Stimulated activated CD4-positive, alpha-beta T cell treated with anti-CD3 and anti-CD28 coated beads, Interleukin-4, amount 100 ng/mL, for 1 hour (primary cell): ENCODE results near the gene KDELR1.
"Not testable (repeated sequence)": the region's sequence is repeated elsewhere in the genome, so short reads cannot be mapped to it uniquely, and the experiment has no call there.

Experiments
- DNase-seq: peaks from one replicate; pipeline ENCODE4 v3.0.0-alpha.2; 2020

KDELR1 gene

DNA sequence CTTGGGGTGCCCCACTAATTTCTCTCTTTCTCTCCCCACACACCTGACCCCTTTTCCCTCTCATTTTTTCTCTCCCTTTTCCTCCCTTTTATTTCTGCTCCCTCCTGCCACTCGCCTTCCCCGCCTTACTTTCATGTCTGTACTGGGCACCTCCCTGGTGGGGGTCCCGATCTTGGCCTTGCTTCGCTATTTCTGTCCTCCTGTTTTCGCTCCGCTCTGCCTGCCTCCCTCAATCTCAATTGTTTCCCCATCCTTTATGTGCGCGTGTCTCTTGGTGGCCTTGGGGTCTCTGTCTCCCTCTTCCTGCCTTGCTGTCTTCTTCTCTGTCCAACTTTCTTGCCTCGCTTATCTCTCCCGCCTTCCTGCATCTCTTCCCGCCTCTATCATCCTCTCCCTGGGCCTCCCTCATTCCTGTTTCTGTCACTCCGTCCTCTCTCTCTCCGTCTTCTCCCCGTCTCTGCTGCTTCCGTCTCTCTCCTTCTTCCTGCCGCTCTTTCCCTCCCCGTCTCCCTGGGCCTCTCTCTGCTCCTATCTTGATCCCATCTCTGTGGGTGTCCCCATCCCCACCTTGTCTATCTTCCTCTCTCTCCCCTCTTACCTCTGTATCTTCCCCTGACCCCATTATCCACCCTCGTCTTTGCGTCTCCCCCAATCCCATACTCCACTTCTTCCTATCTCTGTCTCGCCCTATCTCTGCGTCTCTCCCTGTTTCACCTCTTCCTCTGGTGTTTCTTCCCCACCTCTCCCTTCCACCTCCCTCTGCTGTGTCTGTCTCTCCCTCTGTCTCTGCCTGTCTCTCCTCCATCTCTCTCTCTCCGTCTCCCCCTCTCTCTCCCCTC, 6.1 kb upstream of the KDELR1 start:
- no peak for DNase-seq

DNA sequence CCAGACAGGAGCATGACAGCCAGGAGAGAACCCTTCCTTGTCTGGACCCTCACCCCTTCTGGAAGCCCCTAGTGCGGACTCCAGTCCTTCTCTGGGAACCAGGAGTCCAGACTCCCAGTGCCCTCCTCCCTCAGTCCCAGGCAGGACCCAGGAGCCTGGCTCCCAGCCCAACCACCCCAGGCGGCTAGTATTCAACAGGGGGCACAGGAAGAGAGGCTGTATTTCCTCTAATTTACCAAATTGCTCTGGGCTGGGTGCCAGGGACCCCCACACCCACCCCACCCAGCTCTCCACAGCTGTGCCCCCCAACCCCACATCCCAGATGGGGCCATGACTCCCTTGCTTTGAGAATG, 5.4 kb upstream of the KDELR1 start:
- no peak for DNase-seq

DNA sequence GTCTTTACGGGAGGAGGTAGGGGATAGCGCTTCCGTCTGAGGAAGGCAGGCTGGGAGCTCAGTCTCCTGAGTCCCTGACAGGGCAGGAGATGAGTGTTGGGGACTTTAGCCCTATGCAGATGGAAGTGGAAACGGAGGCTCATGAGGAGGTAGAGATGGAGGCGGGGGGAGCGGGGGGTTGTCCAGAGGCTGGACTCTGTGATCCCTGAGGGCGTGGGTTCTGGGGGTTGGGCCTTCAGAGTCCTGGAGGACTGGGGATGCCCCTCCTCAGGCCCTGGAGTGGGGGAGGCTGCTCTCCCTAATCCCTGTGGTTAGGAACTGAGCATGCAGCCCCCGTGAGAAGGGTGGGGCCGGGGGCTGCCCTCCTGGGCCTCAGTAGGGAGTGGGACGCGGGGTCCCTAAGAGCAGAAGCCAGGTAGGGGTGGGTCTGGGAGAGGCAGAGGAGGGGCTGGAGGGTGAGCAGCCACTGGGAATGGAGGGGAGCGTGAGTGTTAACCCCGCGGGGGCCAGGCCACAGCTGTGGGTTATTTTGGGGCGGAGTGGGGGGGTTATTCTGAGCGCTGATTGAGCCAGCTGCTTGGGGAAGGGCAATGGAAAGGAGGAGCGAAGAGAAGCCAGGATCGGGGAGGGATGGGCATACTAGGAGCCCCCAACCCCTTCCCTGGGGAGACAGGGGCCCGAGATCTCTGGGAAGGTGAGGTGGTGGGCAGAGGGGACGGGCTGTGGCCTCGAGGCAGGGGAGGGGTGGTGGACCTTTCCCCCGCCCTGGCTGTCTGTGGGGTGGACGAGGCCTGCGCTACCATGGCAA, 4.9 kb upstream of the KDELR1 start:
- DNase-seq = no peak

DNA sequence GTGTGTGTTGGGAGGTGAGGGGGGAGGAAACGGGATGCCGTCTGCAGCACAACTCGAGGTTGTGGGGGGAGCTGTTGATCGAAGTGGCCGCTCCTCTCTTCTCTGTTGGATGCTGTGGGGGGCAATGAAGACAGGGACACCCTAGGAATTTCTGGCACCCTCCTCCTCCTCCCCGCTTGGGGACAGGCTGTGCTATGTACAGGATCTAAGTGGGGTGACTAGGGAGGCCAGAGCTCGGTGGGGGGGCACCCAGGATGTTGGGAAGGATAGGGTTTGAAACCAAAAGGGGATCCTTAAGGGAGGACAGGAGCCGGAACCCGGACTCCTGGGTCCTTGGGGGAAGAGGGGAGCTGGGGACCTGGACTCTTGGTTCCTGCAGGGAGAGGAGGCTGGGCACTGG, 4.1 kb upstream of the KDELR1 start:
- DNase-seq = no peak

- no peak for DNase-seq
Measured at GRCh38 chr19:48395170-48395455, 3.8 kb upstream of the KDELR1 start.

DNA sequence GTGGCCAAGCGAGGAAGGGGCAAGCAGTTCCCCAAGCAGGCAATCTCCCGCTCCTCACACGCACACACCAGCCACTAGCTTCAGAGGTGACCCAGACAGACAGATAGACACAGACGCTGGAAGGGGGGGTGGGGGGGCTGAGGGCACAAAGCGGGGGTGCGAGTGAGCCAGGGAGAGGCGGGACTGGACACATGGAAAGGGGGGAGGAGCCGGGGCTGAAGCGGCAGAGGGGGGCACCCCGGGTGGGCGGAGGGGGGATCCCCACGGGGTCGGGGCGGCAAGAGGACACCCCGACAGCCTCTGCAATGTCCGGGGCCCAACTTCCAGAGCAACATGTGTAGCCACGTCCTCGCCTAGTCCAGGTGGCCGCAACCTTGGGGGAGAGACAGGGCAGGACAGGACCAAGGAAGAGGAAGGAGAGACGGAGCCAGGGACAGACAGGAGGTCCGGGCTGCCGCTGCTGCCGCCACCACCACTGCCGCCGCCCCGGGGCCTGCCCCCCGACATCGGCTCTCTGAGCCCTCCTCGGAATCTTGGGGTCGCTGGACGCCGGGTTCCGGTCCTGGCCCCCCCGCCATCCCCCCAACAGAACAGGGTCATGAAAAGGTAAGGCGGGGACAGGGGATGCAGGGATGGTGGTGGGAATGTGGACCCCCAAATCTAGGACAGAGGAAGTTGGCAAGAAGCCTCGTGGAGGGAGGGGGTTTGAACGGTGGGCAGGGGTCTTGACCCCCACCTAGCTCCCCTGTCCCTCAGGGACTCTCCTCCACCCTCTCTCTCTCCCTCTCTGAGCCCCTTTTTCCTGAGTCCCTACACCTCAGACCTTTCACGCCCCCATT, 3.2 kb upstream of the KDELR1 start:
- no peak for DNase-seq

- no peak for DNase-seq
Measured at GRCh38 chr19:48393559-48394330, 2.4 kb upstream of the KDELR1 start, which contains the start of gene GRIN2D. GRIN2D (plus strand) TSS chr19:48393668; CDS start chr19:48398393, 4,725 bp downstream.

GRCh38 chr19:48392860-48393558, 1.7 kb upstream of the KDELR1 start:
- DNase-seq = no peak

DNA sequence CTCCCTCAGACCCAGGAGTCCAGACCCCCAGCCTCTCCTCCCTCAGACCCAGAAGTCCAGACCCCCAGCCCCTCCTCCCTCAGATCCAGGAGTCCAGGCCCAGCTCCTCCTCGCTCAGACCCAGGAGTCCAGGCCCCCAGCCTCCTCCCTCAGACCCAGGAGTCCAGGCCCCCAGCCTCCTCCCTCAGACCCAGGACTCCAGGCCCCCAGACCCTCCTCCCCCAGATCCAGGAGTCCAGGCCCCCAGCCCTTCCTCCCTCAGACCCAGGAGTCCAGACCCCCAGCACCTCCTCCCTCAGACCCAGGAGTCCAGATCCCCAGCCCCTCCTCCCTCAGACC, 624 bp upstream of the KDELR1 start:
- not testable (repeated sequence) for DNase-seq

GRCh38 chr19:48390188-48391099, 907 bp downstream of the KDELR1 start:
- peak; percentile 66 for DNase-seq

DNA sequence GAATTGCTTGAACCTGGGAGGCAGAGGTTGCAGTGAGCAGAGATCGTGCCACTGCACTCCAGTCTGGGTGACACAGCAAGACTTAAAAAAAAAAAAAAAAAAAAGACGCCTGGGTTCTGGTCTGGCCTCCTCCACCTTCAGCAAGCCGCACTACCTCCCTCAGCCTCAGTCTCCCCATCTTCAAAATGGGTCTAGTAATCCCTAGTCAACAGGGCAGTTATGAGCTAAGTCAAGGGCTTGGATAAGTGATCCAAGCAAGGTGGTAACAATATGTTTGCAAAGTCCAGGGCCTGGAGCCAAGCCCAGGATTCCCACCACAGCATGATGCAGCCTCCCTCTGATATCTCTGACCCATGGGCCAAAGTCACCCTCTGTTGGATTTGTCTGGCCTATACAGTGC, 4.4 kb downstream of the KDELR1 start:
- no peak for DNase-seq

GRCh38 chr19:48385461-48386087, 5.8 kb downstream of the KDELR1 start:
- DNase-seq = no peak

- no peak for DNase-seq
Measured at GRCh38 chr19:48382286-48382685, 9.1 kb downstream of the KDELR1 start.

GRCh38 chr19:48381178-48381950, 10.0 kb downstream of the KDELR1 start:
- no peak for DNase-seq

GRCh38 chr19:48379058-48379457, 12.3 kb downstream of the KDELR1 start:
- DNase-seq = no peak

- DNase-seq = no peak
Measured at GRCh38 chr19:48378194-48378570, 13.2 kb downstream of the KDELR1 start.

DNA sequence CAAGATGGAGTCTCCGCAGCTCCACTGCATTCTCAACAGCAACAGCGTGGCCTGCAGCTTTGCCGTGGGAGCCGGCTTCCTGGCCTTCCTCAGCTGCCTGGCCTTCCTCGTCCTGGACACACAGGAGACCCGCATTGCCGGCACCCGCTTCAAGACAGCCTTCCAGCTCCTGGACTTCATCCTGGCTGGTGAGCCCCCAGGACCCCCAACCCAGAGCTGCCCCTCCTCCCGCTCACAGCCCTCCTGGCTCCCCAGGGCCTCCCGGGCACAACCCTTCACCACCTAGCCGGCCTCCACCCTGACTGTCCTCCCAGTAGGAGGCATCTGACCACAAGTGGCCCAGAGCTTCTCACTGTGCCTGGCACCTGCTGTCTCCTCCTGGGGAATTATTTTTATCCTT, 17.8 kb downstream of the KDELR1 start:
- no peak for DNase-seq

- no peak for DNase-seq
Measured at GRCh38 chr19:48372904-48373303, 18.4 kb downstream of the KDELR1 start.

GRCh38 chr19:48371771-48372170, 19.6 kb downstream of the KDELR1 start:
- not testable (repeated sequence) for DNase-seq

DNA sequence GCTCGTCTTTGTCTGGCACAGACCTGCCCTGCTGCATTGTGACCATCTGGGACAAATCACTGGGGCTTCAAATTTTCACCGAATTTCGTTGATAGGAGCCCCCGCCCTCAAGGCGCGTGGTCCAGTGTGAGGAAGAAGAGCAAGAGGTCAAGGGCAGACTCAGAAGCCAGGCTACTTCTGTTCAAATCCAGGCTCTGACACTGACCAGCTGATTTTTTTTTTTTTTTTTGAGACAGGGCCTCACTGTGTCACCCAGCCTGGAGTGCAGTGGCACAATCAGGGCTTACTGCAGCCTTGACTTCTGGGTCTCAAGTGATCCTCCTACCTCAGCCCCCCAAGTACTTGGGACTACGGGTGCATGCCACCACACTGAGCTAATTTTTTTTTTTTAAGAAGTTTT, 20.0 kb downstream of the KDELR1 start:
- no peak for DNase-seq
